Lung (tissue), 16 donors: ENCODE measurements around the gene CCN2. TPM values are rescaled to one million over a fixed set of nuclear protein-coding genes. Genes with fewer than 3 reads are reported as not detected.
A peak's percentile ranks its signal among the peaks of the same experiment; 100 is the strongest.

Experiments used
- ATAC-seq: fragments of 200-7000 bp; cut with Tn5 transposase; one replicate; pipeline ENCODE4 v1.9.1; 2020; ENCODE audit warnings: moderate number of reproducible peaks; ENCODE audit not compliant: insufficient read depth, low FRiP score
- DNase-seq, 3 donors: peaks; one replicate each; pipeline ENCODE4 v3.0.0-alpha.2; 2013 to 2017
- H3K27ac ChIP-seq, 2 donors: one replicate each; pipeline ENCODE4 v1.5.1; 2013; ENCODE audit warnings: mild to moderate bottlenecking in 2 of 2, moderate library complexity in 2 of 2, control low read depth in 1 of 2, inconsistent platforms in 1 of 2, low read depth in 1 of 2, low read length in 1 of 2
- H3K27me3 ChIP-seq, 3 donors: one replicate each; pipeline ENCODE4 v1.5.1; 2013; ENCODE audit warnings: low read length in 2 of 3; ENCODE audit not compliant: control insufficient read depth in 3 of 3, insufficient read depth in 3 of 3
- H3K36me3 ChIP-seq, 4 donors: one replicate each; pipeline ENCODE4 v1.5.1; 2013; ENCODE audit warnings: low read length in 4 of 4, mild to moderate bottlenecking in 1 of 4, moderate library complexity in 1 of 4; ENCODE audit not compliant: control insufficient read depth in 4 of 4, insufficient read depth in 4 of 4
- H3K4me1 ChIP-seq, 5 donors: one replicate each; pipeline ENCODE4 v1.5.1; 2013; ENCODE audit warnings: low read length in 5 of 5, mild to moderate bottlenecking in 2 of 5, moderate library complexity in 1 of 5; ENCODE audit not compliant: control insufficient read depth in 5 of 5, insufficient read depth in 5 of 5
- H3K4me3 ChIP-seq: one replicate; pipeline ENCODE4 v1.5.1; 2013; ENCODE audit warnings: mild to moderate bottlenecking, control low read depth, moderate library complexity
- H3K9ac ChIP-seq, 2 donors: one replicate each; pipeline ENCODE4 v1.5.1; 2013; ENCODE audit warnings: low read length in 2 of 2, control low read depth in 1 of 2; ENCODE audit not compliant: insufficient read depth in 1 of 2
- H3K9me3 ChIP-seq, 4 donors: one replicate each; pipeline ENCODE4 v1.5.1; 2013; ENCODE audit warnings: low read length in 3 of 4, mild to moderate bottlenecking in 1 of 4, moderate library complexity in 1 of 4; ENCODE audit not compliant: control insufficient read depth in 4 of 4, insufficient read depth in 3 of 4
- WGBS, 2 donors: extraction: QIAGEN DNeasy Blood & Tissue Kit; methylation state at CpG; one replicate each; pipeline ENCODE4 v1.1.7; 2013; 5-methylcytosine and 5-hydroxymethylcytosine counted together
- long read RNA-seq, 5 donors: transcript quantifications; one replicate each; lab custom pipeline, GENCODE V29; 2026
- polyA plus RNA-seq, 2 donors: library from polyadenylated mRNA; stranded (reverse); fragments of 200-250 nt; gene quantifications; one replicate each; pipeline ENCODE4 v1.2.1, GENCODE V29; 2013
- total RNA-seq, 2 donors: library from RNA; depleted of rRNA in 1 of 2; stranded (reverse); fragments of >200 nt in 1 of 2; gene quantifications; one replicate each; pipeline ENCODE4 v1.2.1, GENCODE V29; 2014 to 2021
- TF ChIP-seq, protein P1 (sequence below): IDR thresholded peaks from 2 replicates; pipeline ENCODE4 v1.5.1; 2012; ENCODE audit warnings: mild to moderate bottlenecking; ENCODE audit errors: control extremely low read depth, extremely low read depth
- donor health status: control.
- donor health status: control.
- donor health status: Bipolar disorder and iron deficiency.
- donor health status: healthy.
- donor health status: DM: yes; HTN: yes; CAD: no.

Gene CCN2
- 100 to 1,000 TPM in 1 of 2 donors, 10 to 100 TPM in 1; 73.5 to 159 TPM for total RNA-seq
- 100 to 1,000 TPM in 1 of 2 donors, 10 to 100 TPM in 1; 33.9 to 154 TPM for polyA plus RNA-seq
- long read RNA-seq, donor 1, transcript CTGF-201 (5 exons, 2,339 nt) = major isoform, 33 of 47 reads
- long read RNA-seq, donor 1, partial matches to known transcripts = 14 of 47 reads
- long read RNA-seq, donor 1, other reads (novel, unspliced or antisense) = 0 of 47 reads
- long read RNA-seq, donor 2, partial matches to known transcripts = 0 of 1 reads
- long read RNA-seq, donor 2, other reads (novel, unspliced or antisense) = 0 of 1 reads
- long read RNA-seq, donor 3, partial matches to known transcripts = 0 of 2 reads
- long read RNA-seq, donor 3, other reads (novel, unspliced or antisense) = 0 of 2 reads
- long read RNA-seq, donor 4, transcript CTGF-201 (5 exons, 2,339 nt) = major isoform, 10 of 10 reads
- long read RNA-seq, donor 4, partial matches to known transcripts = 0 of 10 reads
- long read RNA-seq, donor 4, other reads (novel, unspliced or antisense) = 0 of 10 reads
- long read RNA-seq, donor 5, transcript CTGF-201 (5 exons, 2,339 nt) = major isoform, 50 of 64 reads
- long read RNA-seq, donor 5, partial matches to known transcripts = 14 of 64 reads
- long read RNA-seq, donor 5, other reads (novel, unspliced or antisense) = 0 of 64 reads

- WGBS, 2 donors = 1 to 2% methylated on average over 32 to 97 of the region's 97 CpGs
- peak; percentile 91 to 94 (median 92) for DNase-seq
- no peaks in the 10 kb centered on the region for H3K36me3 ChIP-seq
- H3K27ac ChIP-seq = peak within 1 kb of the TSS; percentile 84 to 87
- TF ChIP-seq, protein P1, sequence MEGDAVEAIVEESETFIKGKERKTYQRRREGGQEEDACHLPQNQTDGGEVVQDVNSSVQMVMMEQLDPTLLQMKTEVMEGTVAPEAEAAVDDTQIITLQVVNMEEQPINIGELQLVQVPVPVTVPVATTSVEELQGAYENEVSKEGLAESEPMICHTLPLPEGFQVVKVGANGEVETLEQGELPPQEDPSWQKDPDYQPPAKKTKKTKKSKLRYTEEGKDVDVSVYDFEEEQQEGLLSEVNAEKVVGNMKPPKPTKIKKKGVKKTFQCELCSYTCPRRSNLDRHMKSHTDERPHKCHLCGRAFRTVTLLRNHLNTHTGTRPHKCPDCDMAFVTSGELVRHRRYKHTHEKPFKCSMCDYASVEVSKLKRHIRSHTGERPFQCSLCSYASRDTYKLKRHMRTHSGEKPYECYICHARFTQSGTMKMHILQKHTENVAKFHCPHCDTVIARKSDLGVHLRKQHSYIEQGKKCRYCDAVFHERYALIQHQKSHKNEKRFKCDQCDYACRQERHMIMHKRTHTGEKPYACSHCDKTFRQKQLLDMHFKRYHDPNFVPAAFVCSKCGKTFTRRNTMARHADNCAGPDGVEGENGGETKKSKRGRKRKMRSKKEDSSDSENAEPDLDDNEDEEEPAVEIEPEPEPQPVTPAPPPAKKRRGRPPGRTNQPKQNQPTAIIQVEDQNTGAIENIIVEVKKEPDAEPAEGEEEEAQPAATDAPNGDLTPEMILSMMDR = no peak
- peak within 1 kb of the TSS; percentile 60 to 79 for H3K9ac ChIP-seq
- H3K9me3 ChIP-seq = peaks cover 0 to 2% (median 0%) of the 10 kb centered on the region in 4 donors
- peak within 1 kb of the TSS; percentile 43 for H3K4me3 ChIP-seq
- H3K27me3 ChIP-seq = no peaks in the 10 kb centered on the region
- peaks cover 3 to 47% (median 14%) of the 10 kb centered on the region in 5 donors for H3K4me1 ChIP-seq
- peak; percentile 81 for ATAC-seq
Observed at GRCh38 chr6:131950767-131951575, at the start of gene CCN2. Gene CCN2 (minus strand): TSS chr6:131951372. CDS start chr6:131951172, 200 bp downstream.

DNA sequence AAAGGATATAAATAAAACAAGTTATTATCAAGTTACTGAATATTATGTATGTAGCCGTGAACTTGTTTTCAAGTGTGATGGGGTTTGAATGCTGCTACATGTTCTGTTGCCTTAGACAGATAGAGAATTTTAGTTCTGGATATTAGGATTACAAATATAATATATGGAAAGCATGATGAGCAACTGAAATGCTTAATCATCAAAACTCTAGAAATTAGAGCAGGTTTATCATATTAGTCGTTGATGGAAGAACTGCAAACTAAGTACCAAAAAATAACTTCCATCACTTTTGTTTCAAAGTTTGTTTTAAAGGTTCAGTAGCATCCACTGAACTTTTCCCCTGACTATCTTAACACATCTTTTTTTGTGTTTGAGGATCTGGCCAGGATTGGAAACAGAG lies 49.1 kb upstream of the CCN2 start:
- TF ChIP-seq, protein P1 = no peak
- H3K9ac ChIP-seq = no peak overlapping the region
- H3K27me3 ChIP-seq = no peaks in the 10 kb centered on the region
- no peak overlapping the region for H3K27ac ChIP-seq
- ATAC-seq = no peak
- peaks cover 0 to 6% (median under 1%) of the 10 kb centered on the region in 4 donors for H3K9me3 ChIP-seq
- DNase-seq = no peak
- no peak overlapping the region for H3K4me3 ChIP-seq
- H3K4me1 ChIP-seq = no peaks in the 10 kb centered on the region
- 88 to 91% methylated on average over 2 of the region's 2 CpGs for WGBS, 2 donors
- no peaks in the 10 kb centered on the region for H3K36me3 ChIP-seq

DNA sequence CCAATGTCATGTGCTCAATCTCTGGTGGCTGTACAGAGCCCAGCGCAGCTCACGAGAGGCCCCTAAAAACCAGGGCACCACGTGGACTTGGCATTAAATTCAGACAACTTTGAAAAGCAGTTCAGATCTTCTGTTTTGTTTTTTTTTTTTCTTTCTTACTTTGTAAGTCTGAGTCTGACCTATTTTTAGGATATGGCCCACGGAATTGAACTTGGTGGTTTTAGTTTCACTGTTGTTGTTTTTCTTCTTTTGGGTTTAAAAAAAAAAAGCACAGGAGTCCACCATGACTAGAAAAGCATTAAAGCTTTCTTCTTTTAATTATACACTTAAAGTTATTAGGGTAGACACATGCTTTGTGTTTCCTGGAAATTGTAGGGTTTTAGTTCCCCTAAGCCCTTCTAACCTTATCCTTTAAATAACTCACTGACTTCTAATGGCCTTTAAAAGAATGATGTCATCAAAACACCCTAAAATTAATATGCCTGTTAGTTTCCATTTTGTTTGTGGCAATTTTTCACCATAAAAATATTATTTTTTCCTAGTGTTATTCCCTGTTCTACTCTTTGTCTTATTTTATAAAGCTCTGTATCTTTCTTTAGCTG lies 48.5 kb upstream of the CCN2 start:
- TF ChIP-seq, protein P1 = no peak
- no peaks in the 10 kb centered on the region for H3K36me3 ChIP-seq
- WGBS, 2 donors = 83 to 85% methylated on average over 4 of the region's 4 CpGs
- peaks cover 0 to 6% (median under 1%) of the 10 kb centered on the region in 4 donors for H3K9me3 ChIP-seq
- no peak overlapping the region for H3K4me3 ChIP-seq
- H3K27ac ChIP-seq = no peak overlapping the region
- no peaks in the 10 kb centered on the region for H3K4me1 ChIP-seq
- no peak overlapping the region for H3K9ac ChIP-seq
- DNase-seq (no peak), ATAC-seq (no peak)
- H3K27me3 ChIP-seq = no peaks in the 10 kb centered on the region
